ENCODE results near the gene HOXB7. TPM values are rescaled to one million over a fixed set of nuclear protein-coding genes. Genes with fewer than 3 reads are reported as not detected.
A peak's percentile ranks its signal among the peaks of the same experiment; 100 is the strongest.

Gene HOXB7
- total RNA-seq, 1 donor from 2014 or later = 0.55 TPM

DNA sequence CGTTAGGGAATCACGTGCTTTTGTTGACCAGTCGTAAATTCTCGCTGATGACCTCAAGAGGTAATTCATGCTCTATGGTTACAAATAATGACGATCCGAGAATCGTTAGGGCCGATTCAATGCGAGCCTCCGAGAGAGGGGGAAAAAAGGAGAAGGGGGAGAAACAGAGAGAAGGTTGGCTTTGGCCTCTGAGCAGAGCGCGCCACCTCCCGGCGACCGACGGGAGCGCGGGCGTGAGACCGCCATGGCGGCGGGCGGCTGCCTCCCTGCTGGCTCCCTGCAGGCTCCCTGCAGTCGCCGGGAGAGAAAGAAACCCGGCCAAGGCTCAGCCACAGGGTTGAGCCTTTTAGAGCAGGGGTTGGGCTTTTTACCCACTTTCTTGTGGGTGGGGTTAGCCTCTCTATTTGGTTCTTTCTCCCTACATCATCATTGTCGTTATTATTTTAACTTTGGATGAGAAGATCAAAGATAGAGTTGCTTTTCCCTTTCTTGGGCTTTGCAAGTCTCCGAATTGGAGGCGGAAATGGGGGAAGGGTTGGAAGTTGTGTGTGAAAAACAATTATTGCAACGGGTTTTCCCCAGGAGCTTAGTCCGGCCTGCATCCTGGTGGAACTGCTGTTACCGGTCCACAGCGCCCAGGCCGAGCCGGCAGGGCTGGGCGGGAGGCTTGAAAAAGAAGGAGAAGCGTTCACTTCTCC lies 16.8 kb downstream of the HOXB7 start:
- H3K27me3 Mint-ChIP-seq = peaks cover 99% of the 10 kb centered on the region
- TF ChIP-seq CTCF (IDR thresholded peaks at IDR 0.05; ENCODE audit: unreplicated experiment) = peak; percentile 89
- peaks cover 1% of the 10 kb centered on the region for H3K36me3 Mint-ChIP-seq (ENCODE audit: insufficient read depth)
- peak; percentile 79 for DNase-seq (ENCODE audit: low spot score, unreplicated experiment)
- H3K9me3 Mint-ChIP-seq (ENCODE audit: low read depth) = no peaks in the 10 kb centered on the region
- H3K4me1 Mint-ChIP-seq (ENCODE audit: low read depth) = peaks cover 7% of the 10 kb centered on the region
- H3K4me3 Mint-ChIP-seq (ENCODE audit: low read depth) = no peak overlapping the region
- H3K27ac Mint-ChIP-seq = no peak overlapping the region

GRCh38 chr17:48593126-48593829 lies 17.5 kb downstream of the HOXB7 start, which contains the start of gene HOXB5:
Gene HOXB5, minus strand, starts transcription at chr17:48593779. Its CDS starts 97 bp downstream, at chr17:48593682.
- H3K4me1 Mint-ChIP-seq (ENCODE audit: low read depth) = peaks cover 7% of the 10 kb centered on the region
- no peaks in the 10 kb centered on the region for H3K9me3 Mint-ChIP-seq (ENCODE audit: low read depth)
- H3K27ac Mint-ChIP-seq = peak within 1 kb of the TSS; percentile 24
- peaks cover 1% of the 10 kb centered on the region for H3K36me3 Mint-ChIP-seq (ENCODE audit: insufficient read depth)
- no peak for DNase-seq (ENCODE audit: low spot score, unreplicated experiment)
- no peak for TF ChIP-seq CTCF (IDR thresholded peaks at IDR 0.05; ENCODE audit: unreplicated experiment)
- peak within 1 kb of the TSS; percentile 64 for H3K4me3 Mint-ChIP-seq (ENCODE audit: low read depth)
- H3K27me3 Mint-ChIP-seq = peaks cover 99% of the 10 kb centered on the region

DNA sequence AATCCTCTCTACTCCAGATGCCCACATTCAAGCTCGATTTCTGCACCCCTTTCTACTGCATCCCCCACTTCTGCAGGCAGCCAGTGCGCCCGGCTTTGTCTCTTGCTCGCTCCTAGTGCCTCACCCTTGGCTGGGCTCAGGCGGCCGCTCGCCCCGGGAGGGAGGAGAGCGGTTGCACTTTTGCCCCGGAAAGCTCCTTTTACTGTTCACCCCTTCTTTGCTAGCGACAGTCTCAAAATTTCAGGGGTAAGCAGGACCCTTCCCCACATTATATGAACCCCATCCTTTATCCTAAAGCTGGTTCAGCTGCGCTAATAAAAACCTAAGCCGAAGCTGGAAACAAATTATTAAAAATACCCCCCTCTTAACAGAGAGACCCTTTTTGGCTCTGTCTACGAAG lies 18.2 kb downstream of the HOXB7 start:
- H3K4me3 Mint-ChIP-seq (ENCODE audit: low read depth) = peak overlapping the region; percentile 64

GRCh38 chr17:48592057-48592514 lies 18.7 kb downstream of the HOXB7 start:
- peaks cover 99% of the 10 kb centered on the region for H3K27me3 Mint-ChIP-seq
- no peak for DNase-seq (ENCODE audit: low spot score, unreplicated experiment)
- peaks cover 2% of the 10 kb centered on the region for H3K4me1 Mint-ChIP-seq (ENCODE audit: low read depth)
- no peak for TF ChIP-seq CTCF (IDR thresholded peaks at IDR 0.05; ENCODE audit: unreplicated experiment)
- peak overlapping the region; percentile 45 for H3K4me3 Mint-ChIP-seq (ENCODE audit: low read depth)
- H3K9me3 Mint-ChIP-seq (ENCODE audit: low read depth) = no peaks in the 10 kb centered on the region
- H3K36me3 Mint-ChIP-seq (ENCODE audit: insufficient read depth) = peaks cover 1% of the 10 kb centered on the region
- H3K27ac Mint-ChIP-seq = no peak overlapping the region

More for the DNA sequence above, 18.2 kb downstream of the HOXB7 start:
- H3K27ac Mint-ChIP-seq = no peak overlapping the region
- peaks cover 2% of the 10 kb centered on the region for H3K4me1 Mint-ChIP-seq (ENCODE audit: low read depth)
- TF ChIP-seq CTCF (IDR thresholded peaks at IDR 0.05; ENCODE audit: unreplicated experiment) = no peak
- H3K27me3 Mint-ChIP-seq = peaks cover 99% of the 10 kb centered on the region
- no peaks in the 10 kb centered on the region for H3K9me3 Mint-ChIP-seq (ENCODE audit: low read depth)
- no peak for DNase-seq (ENCODE audit: low spot score, unreplicated experiment)
- H3K36me3 Mint-ChIP-seq (ENCODE audit: insufficient read depth) = peaks cover 1% of the 10 kb centered on the region

GRCh38 chr17:48591255-48592056 lies 19.4 kb downstream of the HOXB7 start:
- H3K27ac Mint-ChIP-seq = peak overlapping the region; percentile 43
- TF ChIP-seq CTCF (IDR thresholded peaks at IDR 0.05; ENCODE audit: unreplicated experiment) = no peak
- H3K4me1 Mint-ChIP-seq (ENCODE audit: low read depth) = peaks cover 2% of the 10 kb centered on the region
- H3K27me3 Mint-ChIP-seq = peaks cover 99% of the 10 kb centered on the region
- peak overlapping the region; percentile 36 for H3K4me3 Mint-ChIP-seq (ENCODE audit: low read depth)
- no peaks in the 10 kb centered on the region for H3K9me3 Mint-ChIP-seq (ENCODE audit: low read depth)
- no peak for DNase-seq (ENCODE audit: low spot score, unreplicated experiment)
- H3K36me3 Mint-ChIP-seq (ENCODE audit: insufficient read depth) = peaks cover 1% of the 10 kb centered on the region

Measured in progenitor cell of endocrine pancreas (in vitro differentiated cells).